SU-DHL-6 (cell line): ENCODE measurements around the gene CTNNA2.

Experiments
- CTCF ChIP-seq: fragments of 200-600 bp; sonication (generic); IDR thresholded peaks from one replicate; pipeline ENCODE4 v1.5.1; 2017; ENCODE audit warnings: antibody characterized with exemption, mild to moderate bottlenecking, low read length, moderate library complexity; ENCODE audit not compliant: insufficient read depth, poor library complexity, severe bottlenecking
- EZH2phosphoT487 ChIP-seq: fragments of 200-600 bp; sonication (generic), shearing (Covaris generic); conservative IDR thresholded peaks from 2 replicates; pipeline ENCODE4 v1.6.1; 2018; ENCODE audit warnings: mild to moderate bottlenecking, antibody characterized with exemption, low read length, moderate library complexity, mixed read lengths

- TF ChIP-seq CTCF, result no peak
- TF ChIP-seq EZH2phosphoT487, result no peak
Observed at GRCh38 chr2:79827881-79828280, 315.0 kb downstream of the CTNNA2 start.
